HCT116 (cell line): ENCODE data around the gene TTL.
A peak's percentile ranks its signal among the peaks of the same experiment; 100 is the strongest.
"Not testable (repeated sequence)": the region's sequence is repeated elsewhere in the genome, so short reads cannot be mapped to it uniquely, and the experiment has no call there.

Experiments used
- POLR2AphosphoS5 ChIP-seq: IDR thresholded peaks from 2 replicates; pipeline ENCODE4 v1.6.1; 2011; ENCODE audit warnings: mild to moderate bottlenecking, low read depth, low read length, moderate library complexity
- TF ChIP-seq, protein P1 (sequence below), 3 experiments: fragments of 200-600 bp in 1 of 3; sonication (generic) in 1 of 3; IDR thresholded peaks in 2 of 3; conservative IDR thresholded peaks in 1 of 3; 2 replicates each; pipeline ENCODE4 v1.5.1; 2012 to 2017; ENCODE audit warnings: low read depth in 2 of 3, low read length in 2 of 3, antibody characterized with exemption in 1 of 3, borderline replicate concordance in 1 of 3, control low read depth in 1 of 3, mild to moderate bottlenecking in 1 of 3, mixed read lengths in 1 of 3, mixed run types in 1 of 3, moderate library complexity in 1 of 3; ENCODE audit not compliant: insufficient read depth in 1 of 3

GRCh38 chr2:112433480-112433879, 48.5 kb upstream of the TTL start, which contains the start of gene RGPD8:
- TF ChIP-seq, protein P1, sequence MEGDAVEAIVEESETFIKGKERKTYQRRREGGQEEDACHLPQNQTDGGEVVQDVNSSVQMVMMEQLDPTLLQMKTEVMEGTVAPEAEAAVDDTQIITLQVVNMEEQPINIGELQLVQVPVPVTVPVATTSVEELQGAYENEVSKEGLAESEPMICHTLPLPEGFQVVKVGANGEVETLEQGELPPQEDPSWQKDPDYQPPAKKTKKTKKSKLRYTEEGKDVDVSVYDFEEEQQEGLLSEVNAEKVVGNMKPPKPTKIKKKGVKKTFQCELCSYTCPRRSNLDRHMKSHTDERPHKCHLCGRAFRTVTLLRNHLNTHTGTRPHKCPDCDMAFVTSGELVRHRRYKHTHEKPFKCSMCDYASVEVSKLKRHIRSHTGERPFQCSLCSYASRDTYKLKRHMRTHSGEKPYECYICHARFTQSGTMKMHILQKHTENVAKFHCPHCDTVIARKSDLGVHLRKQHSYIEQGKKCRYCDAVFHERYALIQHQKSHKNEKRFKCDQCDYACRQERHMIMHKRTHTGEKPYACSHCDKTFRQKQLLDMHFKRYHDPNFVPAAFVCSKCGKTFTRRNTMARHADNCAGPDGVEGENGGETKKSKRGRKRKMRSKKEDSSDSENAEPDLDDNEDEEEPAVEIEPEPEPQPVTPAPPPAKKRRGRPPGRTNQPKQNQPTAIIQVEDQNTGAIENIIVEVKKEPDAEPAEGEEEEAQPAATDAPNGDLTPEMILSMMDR (IDR thresholded peaks at IDR 0.05 in 2 of 3, conservative IDR thresholded peaks at IDR 0.05 in 1 of 3; ENCODE audit: borderline replicate concordance in 1 of 3, insufficient read depth in 1 of 3, low read depth in 2 of 3, low read length in 2 of 3) = peak; percentile 39 to 52 (median 47); a peak in 5 of 6 replicates
- not testable (repeated sequence) for TF ChIP-seq POLR2AphosphoS5
